NK-92 (cell line): Measurements from ENCODE around the gene QARS1.

Experiments used
- DNase-seq: peaks from one replicate; lab custom pipeline; 2025; ENCODE audit not compliant: unreplicated experiment; lab: John Stamatoyannopoulos, UW

The QARS1 gene

GRCh38 chr3:49054344-49054862 is 50.2 kb downstream of the QARS1 start:
- DNase-seq: no peak

DNA sequence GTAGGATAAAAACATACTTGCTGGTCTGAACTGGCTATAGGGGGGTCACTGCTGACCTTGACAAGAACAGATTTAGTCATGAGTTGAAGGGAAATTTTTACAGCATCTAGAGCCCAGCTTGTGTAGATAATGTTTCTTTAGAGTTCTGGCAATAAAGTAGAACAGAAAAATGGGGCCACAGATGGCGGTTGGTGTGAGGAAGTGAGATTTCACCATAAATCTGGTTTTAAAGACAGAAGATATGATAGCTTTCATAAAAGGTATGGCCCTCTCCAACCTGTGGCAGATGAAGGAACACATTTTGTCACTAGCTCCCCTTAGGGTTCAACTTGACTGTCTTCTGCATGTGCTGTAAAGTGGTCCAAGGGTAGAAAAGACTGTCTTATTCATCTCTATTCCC is 51.0 kb downstream of the QARS1 start:
- no peak for DNase-seq
